Thoracic aorta (tissue), 2 donors: ENCODE data around the gene BBS7. TPM values are rescaled to one million over a fixed set of nuclear protein-coding genes. Genes with fewer than 3 reads are reported as not detected.

Experiments
- ATAC-seq: fragments of 150-250 bp; one replicate; pipeline ENCODE4 v1.8.0; 2017; ENCODE audit warnings: low read depth; ENCODE audit not compliant: insufficient number of reproducible peaks, low FRiP score
- DNase-seq: peaks from one replicate; pipeline ENCODE4 v3.0.0-alpha.2; 2020; ENCODE audit warnings: low spot score
- H3K27ac ChIP-seq, 2 donors: fragments of 200-600 bp; sonication (generic); 1 replicate in 1 of 2; 2 replicates in 1 of 2; pipeline ENCODE4 v1.5.1; 2016; ENCODE audit warnings: mild to moderate bottlenecking in 2 of 2, moderate library complexity in 2 of 2
- H3K27me3 ChIP-seq: fragments of 200-600 bp; sonication (generic); replicated peaks from 2 replicates; pipeline ENCODE4 v1.6.0; 2016; ENCODE audit warnings: mild to moderate bottlenecking; ENCODE audit not compliant: insufficient read depth
- H3K36me3 ChIP-seq: fragments of 200-600 bp; sonication (generic); one replicate; pipeline ENCODE4 v1.5.1; 2016
- H3K4me1 ChIP-seq, 2 donors: fragments of 200-600 bp; sonication (generic); 1 replicate in 1 of 2; 2 replicates in 1 of 2; pipeline versions ENCODE4 v1.5.1 to v1.6.0; 2016; ENCODE audit warnings: low read depth in 2 of 2, mild to moderate bottlenecking in 1 of 2; ENCODE audit not compliant: control insufficient read depth in 1 of 2
- H3K4me3 ChIP-seq: fragments of 200-600 bp; sonication (generic); 2 replicates; pipeline ENCODE4 v1.5.1; 2016; ENCODE audit warnings: mild to moderate bottlenecking
- H3K9me3 ChIP-seq: fragments of 200-600 bp; sonication (generic); 2 replicates; pipeline ENCODE4 v1.5.1; 2016
- CTCF ChIP-seq: fragments of 200-600 bp; sonication (generic); IDR thresholded peaks from one replicate; pipeline ENCODE4 v1.5.1; 2019; ENCODE audit warnings: antibody characterized with exemption
- total RNA-seq, 2 donors: library from RNA; depleted of rRNA; stranded (reverse); fragments of >200 nt; gene quantifications; one replicate each; pipeline versions ENCODE4 v1.1.0 to v1.2.3, GENCODE V29; 2016

BBS7 gene
- total RNA-seq, 2 donors from 2014 or later, result 10.2 to 13.8 TPM

GRCh38 chr4:121784975-121785374, 85.3 kb downstream of the BBS7 start:
- ATAC-seq (no peak), DNase-seq (no peak)
- H3K4me1 ChIP-seq, result no peaks in the 10 kb centered on the region
- no peak overlapping the region for H3K4me3 ChIP-seq
- H3K36me3 ChIP-seq, result no peaks in the 10 kb centered on the region
- no peaks in the 10 kb centered on the region for H3K27me3 ChIP-seq
- no peaks in the 10 kb centered on the region for H3K9me3 ChIP-seq
- no peak overlapping the region for H3K27ac ChIP-seq
- TF ChIP-seq CTCF, result no peak

DNA sequence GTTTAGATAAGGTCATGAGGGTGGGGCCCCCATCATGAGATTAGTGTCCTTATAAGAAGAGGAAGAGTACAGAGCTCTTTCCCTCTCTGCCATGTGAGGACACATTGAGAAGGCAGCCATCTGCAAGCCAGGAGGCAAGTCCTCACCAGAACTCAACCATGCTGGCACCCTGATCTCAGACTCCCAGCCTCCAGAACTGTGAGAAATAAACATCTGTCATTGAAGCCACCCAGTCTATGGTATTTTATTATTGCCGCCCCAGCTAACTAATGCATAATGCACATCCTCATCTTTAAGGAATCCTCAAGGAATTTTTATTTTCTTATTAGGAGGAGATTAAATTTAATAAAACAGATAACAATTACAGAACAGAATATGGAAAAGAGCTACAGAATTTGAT, 85.9 kb downstream of the BBS7 start:
- Histone ChIP-seq H3K4me1 (no peaks in the 10 kb centered on the region), H3K4me3 (no peak overlapping the region), H3K27ac (no peak overlapping the region), H3K27me3 (no peaks in the 10 kb centered on the region), H3K9me3 (no peaks in the 10 kb centered on the region), H3K36me3 (no peaks in the 10 kb centered on the region)
- ATAC-seq, result no peak
- TF ChIP-seq CTCF, result no peak
- DNase-seq, result no peak

- ATAC-seq, result no peak
- no peaks in the 10 kb centered on the region for H3K36me3 ChIP-seq
Measured at GRCh38 chr4:121783210-121783609, 87.1 kb downstream of the BBS7 start.

GRCh38 chr4:121778991-121779628, 91.2 kb downstream of the BBS7 start:
- Histone ChIP-seq H3K4me1 (no peaks in the 10 kb centered on the region), H3K27me3 (no peaks in the 10 kb centered on the region), H3K27ac (no peak overlapping the region), H3K9me3 (no peaks in the 10 kb centered on the region), H3K4me3 (no peak overlapping the region), H3K36me3 (no peaks in the 10 kb centered on the region)
- no peak for TF ChIP-seq CTCF
- no peak for ATAC-seq
- DNase-seq, result no peak

More at GRCh38 chr4:121783210-121783609, 87.1 kb downstream of the BBS7 start:
- H3K27me3 ChIP-seq, result no peaks in the 10 kb centered on the region
- H3K4me1 ChIP-seq, result no peaks in the 10 kb centered on the region
- no peak overlapping the region for H3K4me3 ChIP-seq
- TF ChIP-seq CTCF, result no peak
- no peaks in the 10 kb centered on the region for H3K9me3 ChIP-seq
- no peak overlapping the region for H3K27ac ChIP-seq
- no peak for DNase-seq

- Histone ChIP-seq H3K4me3 (no peak overlapping the region), H3K27ac (no peak overlapping the region), H3K9me3 (no peaks in the 10 kb centered on the region), H3K36me3 (no peaks in the 10 kb centered on the region), H3K4me1 (no peaks in the 10 kb centered on the region), H3K27me3 (no peaks in the 10 kb centered on the region)
- ATAC-seq (no peak), DNase-seq (no peak)
- no peak for TF ChIP-seq CTCF
Measured at GRCh38 chr4:121777625-121778024, 92.6 kb downstream of the BBS7 start.
